ENCODE results near the gene COL7A1.
"Not testable (repeated sequence)": the region's sequence is repeated elsewhere in the genome, so short reads cannot be mapped to it uniquely, and the experiment has no call there.

The COL7A1 gene

DNA sequence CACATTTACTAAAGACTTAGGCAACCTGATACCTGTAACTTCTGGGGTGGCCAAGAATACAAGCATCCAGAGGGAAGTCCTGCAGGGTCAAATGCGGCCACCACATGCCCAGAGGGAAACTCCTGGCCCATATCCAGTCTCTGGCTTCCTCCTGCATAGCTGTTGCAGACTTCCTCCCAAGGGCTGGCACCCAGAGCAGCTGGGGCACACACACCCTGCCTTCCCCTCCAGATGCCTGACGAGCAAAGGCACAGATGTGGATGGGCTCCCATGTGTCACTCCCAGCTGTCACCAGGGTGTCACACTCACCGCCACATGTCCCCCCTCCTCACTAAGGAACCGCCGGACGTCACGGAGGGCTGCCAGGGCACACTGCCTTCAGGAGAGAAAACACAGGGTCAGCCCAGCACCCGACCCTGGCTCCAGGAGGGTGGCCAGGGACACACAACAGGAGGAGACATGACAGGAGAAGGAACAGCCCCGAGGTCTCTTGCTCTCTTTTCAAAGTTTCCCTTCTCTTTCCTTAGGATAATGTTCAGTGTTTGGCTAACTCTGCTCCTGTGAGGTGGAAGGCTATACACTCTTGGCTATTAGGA, 51.8 kb downstream of the COL7A1 start:
- no peak for FAIRE-seq

DNA sequence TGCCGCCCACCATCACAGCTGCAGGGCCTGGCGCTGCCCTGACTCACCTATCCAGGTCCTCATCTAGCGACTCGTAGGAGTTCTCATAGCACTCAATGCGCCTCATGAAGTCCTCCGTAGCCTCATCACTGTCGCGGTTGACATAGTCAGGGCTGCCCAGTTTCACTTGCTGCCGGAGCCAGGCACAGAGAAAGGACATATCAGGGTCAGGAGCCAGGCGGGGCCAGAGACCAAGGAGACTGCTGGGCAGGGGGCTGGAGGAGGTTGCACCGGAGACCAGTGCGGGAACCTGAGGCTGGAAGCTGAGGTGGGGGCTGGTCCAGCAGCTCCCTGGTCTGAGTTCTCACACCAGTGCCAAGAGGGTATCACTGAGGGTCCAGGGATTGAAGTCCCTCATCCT, 56.7 kb downstream of the COL7A1 start:
- FAIRE-seq = no peak

DNA sequence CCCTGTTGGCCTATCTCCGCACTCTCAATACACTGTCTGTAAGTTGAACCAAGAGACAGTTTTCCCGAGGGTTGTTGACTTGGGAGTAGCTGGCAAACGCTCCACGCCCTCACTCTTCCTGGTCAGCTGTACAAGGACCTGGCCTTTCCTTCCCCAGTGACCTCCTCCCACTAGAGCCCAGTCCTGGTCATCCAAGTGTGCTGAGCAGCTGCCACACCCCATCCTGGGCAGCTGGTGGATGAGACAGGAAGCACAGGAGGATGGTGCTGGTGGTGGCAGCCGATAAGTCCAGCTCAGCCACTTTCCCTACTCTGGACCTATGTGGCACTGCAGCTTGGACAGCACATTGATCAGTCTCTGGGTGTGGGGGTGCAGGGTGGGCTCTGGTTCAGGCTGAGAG, 58.3 kb downstream of the COL7A1 start:
- no peak for FAIRE-seq

DNA sequence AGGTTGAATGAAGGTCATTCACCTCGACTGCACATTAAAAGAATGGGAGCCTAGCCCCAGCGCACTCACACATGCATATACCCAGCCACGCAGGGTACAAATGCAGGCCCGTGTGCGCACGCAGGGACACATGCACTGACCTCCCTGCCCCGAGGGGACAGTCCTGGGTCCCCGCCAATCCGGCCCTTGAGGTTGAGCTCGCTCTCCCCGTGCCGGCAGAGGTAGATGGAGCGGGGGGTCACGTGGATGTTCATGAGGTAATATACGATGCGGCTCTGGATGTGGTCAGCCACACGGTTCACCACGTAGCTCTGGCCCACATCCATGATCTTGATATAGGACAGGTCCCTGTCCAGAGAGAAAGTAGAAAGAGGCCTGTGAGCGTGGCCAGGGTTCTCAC, 59.0 kb downstream of the COL7A1 start:
- FAIRE-seq = no peak

DNA sequence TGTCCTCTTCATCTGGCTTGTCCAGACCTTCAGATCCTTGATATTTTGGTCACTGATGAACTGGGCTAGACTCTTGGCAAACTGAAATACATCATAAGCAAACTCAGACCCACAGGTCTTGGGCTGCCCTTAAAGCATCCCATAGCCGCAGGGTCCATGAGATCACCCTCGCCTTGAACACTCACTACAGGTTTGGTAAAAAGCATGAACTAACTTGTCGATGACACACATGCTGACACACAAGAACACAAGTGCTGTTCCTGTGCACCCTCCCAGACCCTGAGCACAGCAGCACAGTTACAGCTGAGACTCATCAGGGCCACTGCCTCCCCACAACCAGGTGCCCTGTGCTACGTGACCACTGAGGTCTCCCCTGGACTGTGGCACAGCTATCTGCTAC, 59.6 kb downstream of the COL7A1 start:
- FAIRE-seq = no peak

DNA sequence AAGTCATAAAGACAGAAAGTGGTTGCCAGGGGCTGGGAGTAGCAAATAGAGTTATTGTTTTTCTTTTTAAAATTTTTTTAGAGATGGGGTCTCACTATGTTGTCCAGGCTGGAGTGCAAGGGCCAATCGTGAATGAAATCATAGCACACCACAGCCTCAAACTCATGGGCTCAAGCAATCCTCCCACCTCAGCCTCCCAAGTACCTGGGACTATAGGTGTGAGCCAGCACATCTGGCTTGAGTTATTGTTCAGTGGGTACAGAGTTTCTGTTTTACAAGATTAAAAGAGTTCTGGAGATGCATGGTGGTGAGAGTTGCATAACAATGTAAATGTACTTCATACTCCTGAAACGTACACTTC, 62.2 kb downstream of the COL7A1 start:
- FAIRE-seq = no peak

DNA sequence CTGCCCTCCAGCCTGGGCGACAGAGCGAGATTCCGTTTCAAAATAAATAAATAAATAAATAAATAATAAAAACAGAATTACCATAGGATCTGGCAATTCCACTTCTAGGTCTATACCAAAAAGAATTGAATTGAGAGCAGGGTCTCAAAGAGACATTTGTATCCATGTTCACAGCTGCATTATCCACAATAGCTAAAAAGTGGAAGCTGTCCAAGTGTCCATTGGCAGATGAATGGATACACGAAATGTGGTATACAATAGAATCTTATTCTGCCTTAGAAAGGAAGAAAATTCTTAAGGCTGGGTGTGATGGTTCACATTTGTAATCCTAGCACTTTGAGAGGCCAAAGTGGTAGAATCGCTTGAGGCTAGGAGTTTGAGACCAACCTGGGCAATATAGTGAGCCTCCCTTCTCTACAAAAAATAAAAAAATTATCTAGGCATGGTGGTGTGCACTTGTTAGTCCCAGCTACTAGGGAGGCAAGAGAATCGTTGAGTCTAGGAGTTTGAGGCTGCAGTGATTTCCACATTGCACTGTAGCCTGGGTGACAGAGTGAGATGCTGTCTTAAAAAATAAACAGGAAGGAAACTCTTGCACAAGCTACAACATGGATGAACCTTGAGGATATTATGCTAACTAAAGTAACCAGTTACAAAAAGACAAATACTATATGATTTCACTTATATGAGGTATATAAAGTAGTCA, 62.7 kb downstream of the COL7A1 start:
- FAIRE-seq = no peak

DNA sequence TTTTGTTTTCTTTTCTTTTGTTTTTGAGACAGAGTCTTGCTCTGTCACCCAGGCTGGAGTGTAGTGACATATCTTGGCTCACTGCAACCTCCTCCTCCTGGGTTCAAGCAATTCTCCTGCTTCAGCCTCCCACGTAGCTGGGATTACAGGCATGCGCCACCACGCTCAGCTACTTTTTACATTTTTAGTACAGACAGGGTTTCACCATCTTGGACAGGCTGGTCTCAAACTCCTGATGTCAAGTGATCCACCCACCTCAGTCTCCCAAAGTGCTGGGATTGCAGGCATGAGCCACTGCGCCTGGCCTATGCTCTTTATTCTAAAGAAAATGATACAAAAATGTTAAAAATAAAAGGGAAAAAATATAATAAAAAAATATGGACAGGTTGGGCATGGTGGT, 64.4 kb downstream of the COL7A1 start:
- not testable (repeated sequence) for FAIRE-seq

DNA sequence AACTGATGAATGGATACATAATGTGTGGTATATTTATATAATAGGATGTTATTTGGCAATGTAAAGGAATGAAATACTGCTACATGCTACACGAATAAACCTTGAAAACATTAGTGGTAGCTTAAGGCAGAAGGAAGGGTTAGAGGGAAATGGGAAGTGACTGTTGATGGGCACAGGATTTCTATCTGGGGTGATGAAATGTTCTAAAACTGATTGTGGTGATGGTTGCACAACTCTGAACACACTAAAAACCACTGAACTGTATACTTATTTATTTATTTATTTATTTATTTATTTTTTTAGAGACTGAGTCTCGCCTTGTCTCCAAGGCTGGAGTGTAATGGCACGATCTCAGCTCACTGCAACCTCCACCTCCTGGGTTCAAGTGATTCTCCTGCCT, 66.4 kb downstream of the COL7A1 start:
- FAIRE-seq = no peak

DNA sequence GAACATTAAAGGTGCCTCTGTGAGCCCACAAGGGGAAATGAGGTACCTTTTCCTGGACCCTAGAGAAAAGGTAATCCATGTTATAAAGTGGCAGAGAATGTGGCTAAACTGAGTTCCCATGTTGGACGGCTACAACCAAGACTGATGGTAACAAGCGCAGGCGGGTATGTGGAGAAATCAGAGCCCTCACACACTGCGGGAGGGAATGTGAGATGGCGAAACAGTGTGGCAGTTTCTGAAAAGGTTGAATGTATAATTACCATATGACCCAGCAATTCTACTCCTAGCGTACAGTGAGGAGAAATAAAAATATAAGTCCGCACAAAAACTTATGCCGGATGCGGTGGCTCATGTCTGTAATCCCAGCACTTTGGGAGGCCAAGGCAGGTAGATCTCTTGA, 67.1 kb downstream of the COL7A1 start:
- no peak for FAIRE-seq

DNA sequence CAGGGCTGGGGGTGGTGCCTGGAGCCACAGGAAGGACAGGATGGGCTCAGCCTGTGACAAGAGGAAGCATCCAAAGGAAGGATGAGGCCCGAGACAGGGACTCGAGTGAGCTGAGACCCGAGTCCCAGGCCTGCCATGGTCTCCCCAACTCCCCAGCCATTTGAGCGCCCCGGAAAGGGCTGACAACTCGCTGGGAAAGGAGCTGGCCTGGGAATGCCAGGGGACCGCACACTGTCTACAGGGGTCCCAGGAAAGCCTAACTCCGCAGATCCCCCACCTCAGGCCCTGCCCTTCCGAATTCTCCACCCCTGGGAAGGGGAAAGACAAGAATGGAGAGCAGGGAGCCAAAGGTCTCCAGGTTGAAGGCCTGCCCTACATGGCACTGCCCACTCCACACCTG, 70.2 kb downstream of the COL7A1 start:
- FAIRE-seq = no peak

DNA sequence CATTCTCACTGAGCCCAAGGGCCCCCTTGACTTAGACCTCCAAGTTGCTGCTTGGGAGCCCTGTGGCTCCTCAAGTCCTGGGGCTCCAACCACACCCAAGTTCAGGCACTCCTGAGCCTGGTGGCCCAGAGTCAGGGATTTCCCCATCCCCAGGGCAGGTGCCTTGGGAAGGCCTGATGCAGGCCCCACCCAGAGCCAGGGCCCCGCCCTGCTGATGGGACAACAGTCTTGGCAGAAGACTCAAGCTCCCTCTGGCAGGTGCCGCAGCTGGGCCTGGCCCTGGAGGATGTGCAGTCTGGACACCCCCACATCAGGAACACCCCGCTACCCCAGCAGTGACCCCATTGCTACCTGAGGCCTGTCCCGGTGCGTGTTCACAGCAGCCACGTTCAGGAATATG, 73.5 kb downstream of the COL7A1 start:
- no peak for FAIRE-seq

DNA sequence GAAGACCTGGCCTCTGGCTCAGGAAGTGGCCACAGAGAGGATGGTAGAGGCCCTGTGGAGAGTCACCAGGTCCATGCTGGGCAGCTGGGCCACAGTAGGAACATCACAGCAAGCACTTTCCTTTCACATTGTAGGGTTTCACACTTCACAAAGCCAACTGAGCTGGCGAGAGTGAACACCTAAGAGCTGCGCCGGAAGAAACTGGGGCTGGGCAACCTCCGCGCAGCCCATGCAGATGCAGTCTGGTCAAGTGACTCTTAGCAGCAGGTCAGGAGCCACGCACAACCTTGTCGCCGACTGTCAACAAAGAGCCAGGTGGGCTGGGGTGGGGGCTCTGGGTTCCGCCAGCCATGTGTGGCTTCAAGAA, 75.9 kb downstream of the COL7A1 start:
- no peak for FAIRE-seq

DNA sequence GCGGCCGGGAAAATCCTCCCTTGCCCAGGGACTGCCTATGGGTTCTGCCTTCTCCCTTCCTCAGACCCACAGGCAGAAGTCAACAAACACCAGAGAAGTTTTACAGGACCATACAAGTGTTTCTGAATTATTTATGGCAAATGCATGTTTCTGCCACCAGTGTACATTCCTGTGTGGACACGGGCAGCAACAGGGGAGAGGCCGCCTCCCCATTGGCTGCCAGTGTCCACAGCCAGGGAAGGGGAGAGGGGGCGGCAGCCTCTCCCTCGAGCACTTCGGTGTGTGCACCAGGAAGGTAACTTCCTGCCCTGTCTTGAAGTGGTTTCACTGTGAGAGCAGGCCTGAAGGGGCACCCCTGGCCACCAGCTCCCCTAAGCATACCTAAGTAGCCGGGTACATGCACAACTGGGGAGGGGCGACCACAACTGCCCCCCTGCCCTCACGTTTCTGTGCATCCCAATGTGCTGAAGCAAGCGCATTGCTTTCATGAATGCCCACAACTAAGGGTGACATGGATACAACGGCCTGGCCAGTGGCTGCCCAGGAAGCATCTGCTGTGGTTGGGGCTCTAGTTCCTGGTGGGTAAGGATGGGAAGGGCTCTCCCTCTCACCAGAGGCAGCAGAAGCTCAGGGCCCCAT, 76.4 kb downstream of the COL7A1 start:
- FAIRE-seq = no peak

DNA sequence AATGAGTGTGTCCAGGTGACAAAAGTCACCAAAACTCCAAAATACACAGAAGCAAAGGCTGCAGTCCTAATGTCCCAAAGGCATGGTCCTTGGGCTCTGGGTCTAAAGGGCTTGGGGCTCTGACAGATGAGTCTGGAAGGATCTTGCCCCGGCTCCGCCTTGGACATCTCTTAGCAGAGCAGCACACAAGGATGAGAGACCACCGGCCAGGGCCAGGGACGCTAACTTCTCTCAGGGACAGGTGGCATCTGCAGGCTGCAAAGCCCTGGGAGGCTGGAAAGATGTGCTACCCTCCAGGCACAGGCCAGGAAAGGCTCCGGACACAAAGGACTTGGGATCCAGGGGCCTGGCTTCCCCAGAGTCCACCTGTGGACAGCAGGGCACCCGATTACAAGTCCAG, 77.1 kb downstream of the COL7A1 start:
- FAIRE-seq = no peak

DNA sequence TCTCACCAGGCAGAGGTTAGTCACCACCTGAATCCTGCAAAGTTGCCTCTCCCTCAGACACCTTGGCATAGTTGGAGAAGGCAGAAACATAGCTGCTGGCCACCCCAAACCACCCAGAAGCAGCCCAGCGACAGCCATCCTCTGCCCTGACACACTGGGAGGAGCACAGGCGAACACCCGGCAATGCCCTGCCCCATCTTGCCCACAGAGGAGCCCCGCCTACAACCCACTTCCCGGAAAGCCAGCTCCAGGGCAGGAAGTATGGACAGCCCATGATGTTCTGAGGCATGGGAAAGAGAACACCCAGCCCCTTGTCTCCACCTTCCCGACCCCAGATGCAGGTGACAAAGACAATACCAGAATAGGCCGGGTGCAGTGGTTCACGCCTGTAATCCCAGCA, 78.6 kb downstream of the COL7A1 start:
- FAIRE-seq = no peak

DNA sequence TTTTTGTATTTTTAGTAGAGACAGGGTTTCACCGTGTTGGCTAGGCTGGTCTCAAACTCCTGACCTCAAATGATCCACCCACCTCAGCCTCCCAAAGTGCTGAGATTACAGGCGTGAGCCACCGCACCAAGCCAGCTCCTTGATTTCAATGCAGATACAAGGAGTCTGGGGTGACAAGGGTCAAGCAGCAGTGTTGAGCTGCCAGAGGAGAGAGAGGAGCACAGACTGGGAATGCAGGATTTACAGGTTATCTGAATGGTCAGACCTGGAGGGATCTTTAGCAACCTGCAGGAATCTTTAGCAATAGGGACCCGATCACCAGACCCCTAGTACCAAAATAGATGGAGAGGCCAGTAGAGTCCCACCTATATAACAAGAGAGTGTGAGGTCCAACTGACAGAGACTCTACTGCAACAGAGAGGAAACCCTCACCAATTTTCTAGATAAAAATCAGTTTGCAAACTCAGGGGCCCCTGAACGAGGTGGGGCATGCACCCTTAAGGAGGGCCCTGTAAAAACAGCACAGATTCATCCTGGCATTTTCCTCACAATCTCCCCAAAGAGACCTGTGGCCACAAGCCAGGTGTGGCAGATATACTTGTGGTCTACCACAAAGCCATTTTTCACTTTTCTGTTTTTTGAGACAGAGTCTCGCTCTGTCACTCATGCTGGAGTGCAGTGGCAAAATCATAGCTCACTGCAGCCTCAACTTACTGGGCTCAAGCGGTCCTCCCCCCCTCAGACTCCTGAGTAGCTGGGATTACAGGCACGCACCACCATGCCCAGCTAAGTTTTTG, 80.5 kb downstream of the COL7A1 start:
- no peak for FAIRE-seq

Measured in endometrium (tissue), 2 donors.